ENCODE measurements around the gene CCDC182. TPM values are rescaled to one million over a fixed set of nuclear protein-coding genes. Genes with fewer than 3 reads are reported as not detected.
A peak's percentile ranks its signal among the peaks of the same experiment; 100 is the strongest.

Gene CCDC182
- total and polyA plus RNA-seq, 9 of the 15 experiments (the other 6 are each of a cell fraction or from before 2014, with no cell fraction given), result not detected

- TF ChIP-seq MGA (IDR thresholded peaks at IDR 0.05) (no peak), MTA2 (IDR thresholded peaks at IDR 0.05; ENCODE audit: low read depth) (no peak), IRF2 (CRISPR knock-in tag; IDR thresholded peaks at IDR 0.05) (no peak), BRD4 (IDR thresholded peaks at IDR 0.05) (no peak), ZNF445 (CRISPR knock-in tag; IDR thresholded peaks at IDR 0.05; ENCODE audit: low read depth) (no peak), NFYB (IDR thresholded peaks at IDR 0.05; ENCODE audit: extremely low read depth, insufficient read length) (no peak), ZNF23 (CRISPR knock-in tag; IDR thresholded peaks at IDR 0.05) (no peak), C11orf30 (IDR thresholded peaks at IDR 0.05; ENCODE audit: low read depth) (peak; percentile 74)
These were observed 12.0 kb downstream of the CCDC182 start (continued) for GRCh38 chr17:57733085-57733484.
